ENCODE data around the gene AP1B1.

- TF ChIP-seq CTCF (conservative IDR thresholded peaks at IDR 0.05; ENCODE audit: low read depth, low read length) (no peak), EZH2 (IDR thresholded peaks at IDR 0.05; ENCODE audit: borderline replicate concordance, low read depth, low read length, poor library complexity, severe bottlenecking) (no peak)
Observed at GRCh38 chr22:29343313-29343805, 45.0 kb downstream of the AP1B1 start.
